C4-2B (cell line): ENCODE measurements around the gene PTPRN2.

Experiments
- H3K27ac ChIP-seq: fragments of 450-650 bp; 2 replicates; pipeline ENCODE4 v1.5.1; 2017
- ZFX ChIP-seq: fragments of 450-650 bp; IDR thresholded peaks from 2 replicates; pipeline ENCODE4 v1.6.1; 2017
- TF ChIP-seq, protein P1 (sequence below): fragments of 450-650 bp; conservative IDR thresholded peaks from 2 replicates; pipeline ENCODE4 v1.5.1; 2017; ENCODE audit warnings: mild to moderate bottlenecking

The PTPRN2 gene

DNA sequence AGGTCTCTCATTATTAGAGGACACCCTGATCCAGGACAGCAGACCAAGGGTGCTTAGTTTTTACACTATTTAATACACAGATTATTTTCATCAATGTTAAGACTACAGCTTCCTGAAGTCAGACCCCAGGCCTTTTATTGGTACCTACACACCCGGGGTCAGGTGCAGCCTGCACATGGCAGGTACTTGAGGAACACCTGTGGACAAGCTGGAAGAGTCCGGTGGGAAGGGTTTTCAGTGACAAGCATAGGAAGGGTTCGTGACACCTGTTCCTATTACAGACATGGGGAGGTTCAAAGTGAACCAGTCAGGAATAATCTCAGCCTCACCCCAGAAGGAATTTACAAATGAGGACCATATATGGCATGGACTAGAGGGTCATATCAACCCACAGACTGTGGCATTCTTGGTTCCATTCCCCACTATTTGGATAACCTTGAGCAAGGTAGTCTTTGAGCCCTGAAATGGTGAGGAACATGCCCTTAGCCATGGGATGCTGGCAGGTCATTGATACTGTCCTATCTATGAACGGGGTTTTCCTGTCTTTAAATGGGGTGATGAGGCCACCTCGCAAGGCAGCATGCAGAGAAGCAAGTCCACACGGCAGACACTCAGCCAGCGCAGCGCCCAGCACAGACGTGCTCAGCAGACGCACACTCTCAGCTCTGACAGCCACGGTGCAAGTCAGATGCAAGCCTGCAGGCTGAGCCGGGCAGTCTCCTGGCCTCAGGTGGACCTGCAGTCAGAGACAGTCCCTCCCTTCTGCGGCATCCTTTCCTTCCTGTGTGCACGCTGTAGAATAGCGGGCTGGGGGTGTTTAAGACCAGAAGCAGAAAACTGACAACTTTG lies 624.9 kb downstream of the PTPRN2 start:
- TF ChIP-seq, protein P1, sequence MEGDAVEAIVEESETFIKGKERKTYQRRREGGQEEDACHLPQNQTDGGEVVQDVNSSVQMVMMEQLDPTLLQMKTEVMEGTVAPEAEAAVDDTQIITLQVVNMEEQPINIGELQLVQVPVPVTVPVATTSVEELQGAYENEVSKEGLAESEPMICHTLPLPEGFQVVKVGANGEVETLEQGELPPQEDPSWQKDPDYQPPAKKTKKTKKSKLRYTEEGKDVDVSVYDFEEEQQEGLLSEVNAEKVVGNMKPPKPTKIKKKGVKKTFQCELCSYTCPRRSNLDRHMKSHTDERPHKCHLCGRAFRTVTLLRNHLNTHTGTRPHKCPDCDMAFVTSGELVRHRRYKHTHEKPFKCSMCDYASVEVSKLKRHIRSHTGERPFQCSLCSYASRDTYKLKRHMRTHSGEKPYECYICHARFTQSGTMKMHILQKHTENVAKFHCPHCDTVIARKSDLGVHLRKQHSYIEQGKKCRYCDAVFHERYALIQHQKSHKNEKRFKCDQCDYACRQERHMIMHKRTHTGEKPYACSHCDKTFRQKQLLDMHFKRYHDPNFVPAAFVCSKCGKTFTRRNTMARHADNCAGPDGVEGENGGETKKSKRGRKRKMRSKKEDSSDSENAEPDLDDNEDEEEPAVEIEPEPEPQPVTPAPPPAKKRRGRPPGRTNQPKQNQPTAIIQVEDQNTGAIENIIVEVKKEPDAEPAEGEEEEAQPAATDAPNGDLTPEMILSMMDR: no peak
- TF ChIP-seq ZFX: no peak
- no peak overlapping the region for H3K27ac ChIP-seq

DNA sequence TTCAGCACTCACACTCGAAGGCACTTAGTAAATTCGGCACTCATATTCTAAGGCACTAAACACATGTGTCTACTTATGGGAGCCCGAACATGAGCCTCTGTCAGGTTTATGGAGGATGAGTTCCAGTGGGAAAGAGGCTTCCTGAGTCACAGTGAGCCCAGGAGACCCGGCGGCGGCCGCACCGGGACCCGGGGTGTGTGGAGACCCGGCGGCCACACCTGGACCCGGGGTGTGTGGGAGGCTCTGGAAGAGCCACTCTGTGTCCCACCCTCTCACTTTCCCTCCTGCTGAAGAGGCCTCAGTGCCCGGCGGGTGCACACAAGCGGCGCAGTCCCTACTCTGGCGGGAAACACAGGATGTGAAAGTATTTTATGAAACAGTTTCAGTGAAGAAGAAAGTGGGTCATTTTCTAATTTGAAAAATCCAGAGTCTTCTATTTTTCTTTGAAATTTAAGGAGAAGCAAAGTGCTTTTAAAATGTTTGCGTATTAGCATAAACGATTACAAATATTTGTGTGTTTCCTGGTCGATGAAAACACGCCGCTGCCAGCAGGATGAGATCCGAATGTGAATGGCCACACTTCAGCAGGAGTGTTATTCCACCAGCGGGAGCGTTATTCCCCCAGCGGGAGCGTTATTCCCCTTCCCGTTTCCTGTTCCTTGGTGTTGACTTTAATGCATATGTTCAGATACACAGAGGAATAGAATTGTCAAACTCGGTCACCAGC lies 625.7 kb downstream of the PTPRN2 start:
- TF ChIP-seq, protein P1: no peak; the same call in 1 of the 2 replicates
- TF ChIP-seq ZFX: no peak
- H3K27ac ChIP-seq: no peak overlapping the region

DNA sequence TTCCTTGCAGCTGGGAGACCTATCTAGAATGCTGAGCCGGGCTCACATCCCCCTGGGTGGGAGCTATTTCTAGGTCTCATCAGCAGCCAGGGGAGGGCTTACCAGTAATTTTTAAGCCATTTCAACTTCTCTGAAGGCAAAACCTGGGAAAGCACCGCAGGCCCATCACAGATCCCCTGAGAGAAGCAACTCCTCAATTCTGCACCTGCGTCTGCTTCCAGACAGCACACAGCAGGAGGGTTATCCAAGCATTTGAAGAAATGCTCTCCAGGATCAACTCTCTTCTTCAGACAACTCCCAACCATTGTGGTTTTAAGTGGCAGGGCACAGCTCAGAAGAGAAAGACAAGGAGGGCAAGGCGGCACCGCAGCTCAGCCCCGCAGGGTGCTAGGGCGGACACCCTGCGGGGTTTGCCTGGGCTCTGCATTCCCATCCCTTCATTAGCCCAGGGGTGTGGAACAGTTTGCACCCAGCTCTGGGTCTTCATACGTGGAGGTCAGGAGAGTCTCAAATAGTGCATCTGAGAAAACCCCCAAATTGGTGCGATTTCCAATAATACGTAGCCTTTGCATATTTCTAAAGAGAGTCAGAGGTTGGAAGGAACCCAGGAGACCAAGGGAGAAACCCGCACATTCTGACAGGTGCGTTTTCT lies 632.1 kb downstream of the PTPRN2 start:
- no peak overlapping the region for H3K27ac ChIP-seq
- TF ChIP-seq, protein P1: no peak
- TF ChIP-seq ZFX: no peak

DNA sequence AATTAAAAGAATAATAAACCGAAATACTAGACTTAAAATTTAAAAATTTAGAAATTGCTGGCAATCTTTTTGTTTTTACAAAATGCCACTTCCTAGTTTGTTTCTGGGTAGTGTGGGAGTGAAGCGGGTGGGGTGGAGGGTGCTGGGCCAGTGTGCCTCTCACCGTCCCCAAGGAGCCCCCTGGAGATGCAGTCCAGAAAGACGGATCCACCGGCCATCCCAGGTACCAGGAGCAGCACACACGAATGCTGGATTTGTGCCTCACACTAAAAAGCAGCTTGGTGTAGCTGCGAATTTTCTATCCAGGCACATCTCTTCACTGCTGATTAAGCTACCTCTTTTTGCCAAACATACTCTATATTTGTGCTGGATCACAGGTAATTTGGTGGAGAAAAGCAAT lies 632.7 kb downstream of the PTPRN2 start:
- no peak overlapping the region for H3K27ac ChIP-seq
- TF ChIP-seq, protein P1: no peak
- no peak for TF ChIP-seq ZFX

DNA sequence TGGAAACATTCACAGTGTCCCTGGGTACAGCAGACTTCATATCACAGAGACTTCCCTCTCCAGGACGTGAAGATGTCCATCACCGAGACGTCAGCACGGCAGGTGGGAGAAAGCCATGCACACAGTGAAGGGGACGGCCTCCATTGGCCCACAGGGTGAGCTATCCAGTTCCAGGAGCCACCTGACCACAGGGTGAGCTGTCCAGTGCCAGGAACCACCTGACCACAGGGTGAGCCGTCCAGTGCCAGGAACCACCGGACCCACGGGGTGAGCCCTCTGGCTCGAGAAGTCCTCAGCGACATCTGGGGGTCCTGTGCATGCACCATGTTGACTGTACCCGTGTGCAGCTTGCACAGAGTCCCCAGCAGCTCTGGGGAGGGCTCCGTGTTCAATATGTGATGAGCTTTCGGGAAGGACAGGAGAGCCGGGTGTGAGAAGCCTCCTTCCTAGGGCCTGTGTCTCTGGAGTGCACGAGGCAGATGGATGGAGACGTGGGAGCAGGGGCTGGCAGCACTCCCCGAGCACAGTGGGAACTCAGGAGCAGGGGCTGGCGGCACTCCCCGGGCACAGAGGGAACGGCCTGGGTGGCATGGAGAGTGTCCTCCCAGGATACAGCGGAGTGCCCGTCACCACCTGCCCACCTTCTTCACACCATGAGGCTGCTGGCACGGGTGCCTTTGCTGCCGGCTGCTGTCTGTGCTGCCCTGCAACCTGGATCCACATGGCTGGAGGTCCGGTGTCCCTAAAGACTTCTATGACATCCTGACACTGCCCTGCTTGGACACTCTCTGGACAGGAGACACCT lies 634.6 kb downstream of the PTPRN2 start:
- no peak overlapping the region for H3K27ac ChIP-seq
- no peak for TF ChIP-seq ZFX
- TF ChIP-seq, protein P1: no peak

DNA sequence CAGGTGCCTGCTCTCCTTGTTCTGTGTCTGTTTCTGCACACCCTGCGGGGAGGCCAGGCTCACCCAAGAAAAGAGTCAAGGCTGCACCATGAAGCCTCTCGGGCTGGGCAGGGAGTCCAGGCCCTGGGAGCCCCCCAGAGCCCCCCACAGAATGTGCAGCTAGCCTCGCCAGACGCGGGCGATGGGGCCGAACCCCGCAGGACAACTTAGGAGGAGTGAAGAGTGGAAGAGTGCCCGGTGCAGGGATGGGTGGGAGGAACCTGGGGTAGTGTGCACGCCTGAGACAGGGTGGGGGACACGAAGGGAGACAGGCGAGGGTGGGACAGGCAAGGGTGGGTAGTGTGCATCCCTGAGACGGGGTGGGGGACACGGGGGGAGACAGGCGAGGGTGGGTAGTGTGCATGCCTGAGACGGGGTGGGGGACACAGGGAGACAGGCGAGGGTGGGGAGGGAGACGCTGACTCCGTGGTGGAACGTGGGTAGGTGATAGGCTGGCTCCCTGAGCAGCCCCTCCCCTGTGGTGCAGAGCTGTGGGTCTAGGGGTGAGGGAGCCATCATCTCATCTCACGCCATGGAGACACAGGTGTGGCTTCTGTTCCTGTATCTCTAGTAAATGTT lies 635.5 kb downstream of the PTPRN2 start:
- TF ChIP-seq ZFX: no peak
- TF ChIP-seq, protein P1: no peak
- H3K27ac ChIP-seq: no peak overlapping the region
